Choroid plexus epithelial cell (primary cell): ENCODE results near the gene PLGRKT.
"Not testable (repeated sequence)": the region's sequence is repeated elsewhere in the genome, so short reads cannot be mapped to it uniquely, and the experiment has no call there.

Experiments
- DNase-seq: peaks from one replicate; pipeline ENCODE4 v3.0.0-alpha.2; 2010; ENCODE audit warnings: low read depth
- H3K4me3 ChIP-seq: 2 replicates; pipeline ENCODE4 v1.5.1; 2011; ENCODE audit warnings: low read depth, mild to moderate bottlenecking, control low read depth, low read length, moderate library complexity
- TF ChIP-seq, protein P1 (sequence below): conservative IDR thresholded peaks from 2 replicates; pipeline ENCODE4 v1.5.1; 2011; ENCODE audit warnings: low read depth, mild to moderate bottlenecking, control low read depth, inconsistent platforms, low read length, moderate library complexity

Gene PLGRKT

DNA sequence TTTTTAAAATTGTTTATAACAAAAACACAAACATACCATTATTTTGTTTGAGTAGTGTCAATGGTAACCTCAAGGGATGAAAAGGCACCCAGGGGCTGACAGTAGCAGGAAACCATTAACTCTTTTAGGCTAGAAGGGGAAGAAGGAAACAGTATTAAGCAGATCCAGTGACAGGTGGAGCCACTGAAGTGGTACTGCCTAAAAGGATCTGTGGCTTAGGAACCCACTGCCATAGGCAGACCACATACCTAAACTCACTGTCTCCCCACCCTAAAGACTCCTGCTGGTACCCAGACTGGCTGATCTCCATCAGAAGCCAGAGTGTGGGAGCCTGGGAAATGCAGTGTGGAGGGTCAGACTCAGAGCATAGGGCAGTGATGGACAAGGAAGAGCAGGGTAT lies 111.5 kb downstream of the PLGRKT start:
- TF ChIP-seq, protein P1, sequence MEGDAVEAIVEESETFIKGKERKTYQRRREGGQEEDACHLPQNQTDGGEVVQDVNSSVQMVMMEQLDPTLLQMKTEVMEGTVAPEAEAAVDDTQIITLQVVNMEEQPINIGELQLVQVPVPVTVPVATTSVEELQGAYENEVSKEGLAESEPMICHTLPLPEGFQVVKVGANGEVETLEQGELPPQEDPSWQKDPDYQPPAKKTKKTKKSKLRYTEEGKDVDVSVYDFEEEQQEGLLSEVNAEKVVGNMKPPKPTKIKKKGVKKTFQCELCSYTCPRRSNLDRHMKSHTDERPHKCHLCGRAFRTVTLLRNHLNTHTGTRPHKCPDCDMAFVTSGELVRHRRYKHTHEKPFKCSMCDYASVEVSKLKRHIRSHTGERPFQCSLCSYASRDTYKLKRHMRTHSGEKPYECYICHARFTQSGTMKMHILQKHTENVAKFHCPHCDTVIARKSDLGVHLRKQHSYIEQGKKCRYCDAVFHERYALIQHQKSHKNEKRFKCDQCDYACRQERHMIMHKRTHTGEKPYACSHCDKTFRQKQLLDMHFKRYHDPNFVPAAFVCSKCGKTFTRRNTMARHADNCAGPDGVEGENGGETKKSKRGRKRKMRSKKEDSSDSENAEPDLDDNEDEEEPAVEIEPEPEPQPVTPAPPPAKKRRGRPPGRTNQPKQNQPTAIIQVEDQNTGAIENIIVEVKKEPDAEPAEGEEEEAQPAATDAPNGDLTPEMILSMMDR: no peak
- no peak overlapping the region for H3K4me3 ChIP-seq
- no peak for DNase-seq

DNA sequence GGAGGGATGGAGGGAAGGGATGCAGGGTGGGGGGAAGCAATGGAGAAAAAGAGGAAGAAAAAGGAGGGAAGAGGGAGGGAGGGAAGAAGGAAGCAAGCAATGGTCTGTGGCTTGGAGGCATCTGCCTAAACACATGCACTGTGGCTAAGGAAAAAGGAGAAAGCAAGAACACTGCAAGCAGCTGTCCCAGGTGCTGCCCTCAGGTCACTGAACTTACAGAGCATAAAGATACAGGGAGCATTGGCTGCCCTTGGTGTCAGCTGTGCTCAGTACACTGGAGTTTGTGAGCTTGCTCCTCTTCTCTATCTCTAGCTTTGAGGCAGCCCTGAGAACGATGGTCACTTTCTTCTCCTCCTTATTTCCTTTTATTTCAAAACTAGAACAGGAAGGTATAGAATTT lies 116.1 kb downstream of the PLGRKT start:
- not testable (repeated sequence) for H3K4me3 ChIP-seq, DNase-seq

DNA sequence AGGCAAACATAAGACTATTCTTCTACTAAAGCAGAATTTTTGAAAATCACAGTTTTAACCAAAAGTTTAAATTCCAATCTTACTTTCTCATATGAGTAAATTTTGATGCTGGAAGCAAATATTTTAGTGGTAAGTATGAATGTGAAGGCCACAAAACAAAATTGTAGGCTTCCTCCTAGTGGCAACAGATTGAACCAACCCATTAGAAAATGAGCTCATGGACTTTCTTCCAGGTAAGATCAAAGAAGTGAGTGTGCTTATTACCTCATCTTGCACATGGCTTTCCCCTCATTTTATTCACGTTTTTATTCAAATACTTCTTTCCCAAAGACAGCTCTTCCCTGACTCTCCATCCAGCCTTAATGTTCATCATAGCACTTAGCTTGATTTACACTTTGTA lies 116.7 kb downstream of the PLGRKT start:
- no peak overlapping the region for H3K4me3 ChIP-seq
- TF ChIP-seq, protein P1: peak; percentile 42
- DNase-seq: peak; percentile 30

DNA sequence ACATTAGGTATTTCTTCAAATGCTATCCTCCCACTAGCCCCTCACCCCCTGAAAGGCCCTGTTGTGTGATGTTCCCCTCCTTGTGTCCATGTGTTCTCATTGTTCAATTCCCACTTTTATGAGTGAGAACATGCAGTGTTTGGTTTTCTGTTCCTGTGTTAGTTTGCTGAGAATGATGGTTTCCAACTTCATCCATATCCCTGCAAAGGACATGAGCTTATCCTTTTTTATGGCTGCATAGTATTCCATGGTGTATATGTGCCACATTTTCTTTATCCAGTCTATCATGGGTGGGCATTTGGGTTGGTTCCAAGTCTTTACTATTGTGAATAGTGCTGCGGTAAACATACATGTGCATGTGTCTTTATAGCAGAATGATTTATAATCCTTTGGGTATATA lies 121.3 kb downstream of the PLGRKT start:
- not testable (repeated sequence) for H3K4me3 ChIP-seq, DNase-seq

DNA sequence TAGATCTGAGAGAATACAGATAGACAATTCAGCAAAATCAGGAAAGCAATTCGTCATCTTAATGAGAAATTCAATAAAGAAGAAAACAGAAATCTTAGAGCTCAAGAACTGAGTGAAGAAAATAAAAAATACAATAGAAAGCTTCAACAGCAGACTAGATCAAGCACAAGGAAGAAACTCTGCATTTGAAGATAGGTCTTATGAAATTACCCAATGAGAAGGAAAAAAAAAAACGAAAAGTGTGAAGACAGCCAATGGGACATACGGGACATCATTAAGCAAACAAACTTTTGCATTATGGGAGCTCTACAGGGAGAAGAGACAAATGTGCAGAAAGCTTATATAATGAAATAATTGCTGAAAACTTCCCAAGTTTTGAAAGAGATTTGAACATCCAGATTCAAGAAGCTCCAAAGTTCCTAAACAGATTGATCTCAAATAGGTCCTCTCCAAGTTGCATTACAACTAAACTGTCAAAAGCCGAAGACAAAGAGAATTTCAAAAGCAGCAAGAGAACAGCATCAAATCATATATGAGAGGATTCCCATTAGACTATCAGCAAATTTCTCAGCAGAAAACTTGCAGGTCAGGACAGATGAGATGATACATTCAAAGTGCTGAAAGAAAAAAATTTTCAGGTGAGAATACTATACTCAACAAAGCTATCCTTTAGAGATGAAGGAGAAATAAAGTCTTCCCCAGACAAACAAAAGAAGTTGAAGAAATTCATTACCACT lies 122.4 kb downstream of the PLGRKT start:
- no peak for DNase-seq
- TF ChIP-seq, protein P1: no peak
- H3K4me3 ChIP-seq: no peak overlapping the region

DNA sequence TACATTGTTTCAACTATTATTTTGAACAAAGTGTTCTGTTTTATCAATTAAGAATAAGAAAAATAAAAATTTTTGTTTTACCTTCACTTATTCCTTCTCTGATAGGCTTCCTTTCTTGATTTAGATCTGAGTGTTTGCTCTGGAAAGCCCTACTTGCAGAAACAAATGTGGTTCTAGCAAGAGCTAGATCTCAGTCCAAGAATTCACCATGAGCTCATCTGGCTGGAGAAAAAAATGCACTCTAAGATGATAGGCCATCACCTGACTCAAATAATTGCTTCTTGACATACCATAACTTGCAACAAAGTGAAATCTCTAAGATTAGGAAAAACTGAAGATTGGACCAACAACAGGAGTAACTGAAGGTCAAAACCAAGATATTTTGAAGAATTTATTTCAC lies 126.9 kb downstream of the PLGRKT start:
- no peak overlapping the region for H3K4me3 ChIP-seq
- TF ChIP-seq, protein P1: no peak
- DNase-seq: peak; percentile 24
